Iris pigment epithelial cell (primary cell): ENCODE measurements around the gene ZBTB46.

Experiments
- DNase-seq: peaks from one replicate; pipeline ENCODE4 v3.0.0-alpha.2; 2011; ENCODE audit warnings: low read depth

Gene ZBTB46

GRCh38 chr20:63837479-63837878 lies 6.4 kb upstream of the ZBTB46 start:
- no peak for DNase-seq

GRCh38 chr20:63836458-63837344 lies 5.6 kb upstream of the ZBTB46 start:
- no peak for DNase-seq

- DNase-seq = peak; percentile 97
Observed at GRCh38 chr20:63835021-63835858, 4.2 kb upstream of the ZBTB46 start.

- DNase-seq = no peak
Observed at GRCh38 chr20:63834491-63834880, 3.4 kb upstream of the ZBTB46 start.

- peak; percentile 65 for DNase-seq
Observed at GRCh38 chr20:63833776-63834490, 2.9 kb upstream of the ZBTB46 start.

- peak; percentile 43 for DNase-seq
Observed at GRCh38 chr20:63831993-63832686, 1.1 kb upstream of the ZBTB46 start.

GRCh38 chr20:63831646-63831992 lies 555 bp upstream of the ZBTB46 start:
- no peak for DNase-seq

- DNase-seq = peak; percentile 44
Observed at GRCh38 chr20:63829945-63830835, 874 bp downstream of the ZBTB46 start.

GRCh38 chr20:63829603-63829944 lies 1.5 kb downstream of the ZBTB46 start:
- no peak for DNase-seq

GRCh38 chr20:63828951-63829350 lies 2.1 kb downstream of the ZBTB46 start:
- DNase-seq = no peak

GRCh38 chr20:63828545-63828944 lies 2.5 kb downstream of the ZBTB46 start:
- DNase-seq = no peak

- DNase-seq = no peak
Observed at GRCh38 chr20:63828124-63828523, 2.9 kb downstream of the ZBTB46 start.

- DNase-seq = no peak
Observed at GRCh38 chr20:63826753-63827152, 4.3 kb downstream of the ZBTB46 start.

GRCh38 chr20:63825331-63826118 lies 5.5 kb downstream of the ZBTB46 start:
- no peak for DNase-seq

- no peak for DNase-seq
Observed at GRCh38 chr20:63823691-63824311, 7.3 kb downstream of the ZBTB46 start.

GRCh38 chr20:63822276-63822696 lies 8.8 kb downstream of the ZBTB46 start:
- no peak for DNase-seq

- no peak for DNase-seq
Observed at GRCh38 chr20:63821811-63822210, 9.3 kb downstream of the ZBTB46 start.

GRCh38 chr20:63819224-63819921 lies 11.7 kb downstream of the ZBTB46 start:
- no peak for DNase-seq
